IPS-18c (cell line): ENCODE data around the gene AQP7.
"Not testable (repeated sequence)": the region's sequence is repeated elsewhere in the genome, so short reads cannot be mapped to it uniquely, and the experiment has no call there.

ENCODE experiments used
- H3K4me3 ChIP-seq: 2 replicates; pipeline ENCODE4 v1.7.0; 2013; ENCODE audit warnings: low read depth, mild to moderate bottlenecking, low read length, moderate library complexity; ENCODE audit not compliant: insufficient read depth
- H3K9me3 ChIP-seq: one replicate; pipeline ENCODE4 v1.6.1; 2013; ENCODE audit warnings: mild to moderate bottlenecking, low read length, moderate library complexity; ENCODE audit not compliant: control insufficient read depth, insufficient read depth

The AQP7 gene

DNA sequence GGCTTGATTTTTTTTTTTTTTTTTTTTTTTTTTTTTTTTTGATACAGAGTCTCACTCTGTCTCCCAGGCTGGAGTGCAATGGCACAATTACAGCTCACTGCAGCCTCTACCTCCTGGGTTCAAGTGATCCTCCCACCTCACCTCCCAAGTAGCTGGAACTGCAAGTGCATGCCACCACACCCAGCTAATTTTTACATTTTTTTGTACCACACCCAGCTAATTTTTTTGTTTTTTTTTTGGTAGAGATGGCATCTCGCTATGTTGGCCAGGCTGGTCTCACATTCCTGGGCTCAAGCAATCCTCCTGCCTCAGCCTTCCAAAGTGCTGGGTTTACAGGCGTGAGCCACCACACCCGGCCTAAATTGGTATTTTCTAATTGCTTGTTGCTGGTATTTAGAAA lies 43.7 kb downstream of the AQP7 start:
- not testable (repeated sequence) for H3K9me3 ChIP-seq

DNA sequence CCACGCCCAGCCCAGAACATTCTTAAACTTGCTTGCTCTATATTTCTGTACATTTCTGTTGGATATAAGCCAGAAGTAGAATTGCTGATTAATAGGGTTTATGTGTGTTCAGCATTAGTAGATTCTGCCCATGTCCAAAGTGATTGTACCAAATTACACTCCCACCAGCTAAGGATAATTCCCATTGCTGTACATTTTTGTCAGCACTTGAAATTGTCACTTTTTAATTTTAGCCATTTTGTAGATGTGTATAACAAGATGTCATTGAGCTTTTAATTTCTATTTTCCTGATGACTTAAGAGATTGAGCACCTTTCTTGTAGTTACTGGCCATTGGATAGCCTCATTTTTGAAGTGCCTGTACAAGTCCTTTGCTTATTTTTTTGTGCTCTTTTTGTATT lies 46.4 kb downstream of the AQP7 start:
- Histone ChIP-seq H3K9me3 (no peaks in the 10 kb centered on the region), H3K4me3 (no peak overlapping the region)

More for the DNA sequence above, 43.7 kb downstream of the AQP7 start:
- H3K4me3 ChIP-seq = not testable (repeated sequence)

DNA sequence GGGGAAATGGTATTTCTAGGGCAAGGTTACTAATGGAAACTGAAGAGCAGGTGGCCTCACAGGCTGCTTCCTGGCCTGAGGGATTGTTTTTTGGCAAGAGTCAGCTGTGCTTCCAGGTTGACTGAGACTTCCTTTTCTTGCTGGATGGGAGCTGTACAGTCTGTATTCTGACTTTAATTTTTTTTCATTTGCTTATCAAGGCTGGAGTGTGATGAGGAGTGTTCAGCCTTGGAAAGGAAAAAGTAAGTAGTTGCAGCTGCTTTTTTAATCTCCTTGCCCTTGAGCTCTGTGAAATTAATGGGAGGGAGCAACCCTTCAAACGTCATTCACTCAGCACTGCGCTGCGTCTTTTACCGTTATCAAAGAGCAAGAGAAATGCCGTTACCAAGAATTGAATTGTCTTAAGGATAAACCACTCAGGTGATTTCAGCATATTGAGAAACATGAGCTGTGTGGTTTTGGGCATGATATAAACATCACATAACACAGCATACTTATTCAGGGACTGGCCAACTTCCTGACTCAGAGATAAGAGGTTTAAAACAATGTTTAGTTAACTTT lies 47.6 kb downstream of the AQP7 start:
- no peak overlapping the region for H3K4me3 ChIP-seq
- no peaks in the 10 kb centered on the region for H3K9me3 ChIP-seq

DNA sequence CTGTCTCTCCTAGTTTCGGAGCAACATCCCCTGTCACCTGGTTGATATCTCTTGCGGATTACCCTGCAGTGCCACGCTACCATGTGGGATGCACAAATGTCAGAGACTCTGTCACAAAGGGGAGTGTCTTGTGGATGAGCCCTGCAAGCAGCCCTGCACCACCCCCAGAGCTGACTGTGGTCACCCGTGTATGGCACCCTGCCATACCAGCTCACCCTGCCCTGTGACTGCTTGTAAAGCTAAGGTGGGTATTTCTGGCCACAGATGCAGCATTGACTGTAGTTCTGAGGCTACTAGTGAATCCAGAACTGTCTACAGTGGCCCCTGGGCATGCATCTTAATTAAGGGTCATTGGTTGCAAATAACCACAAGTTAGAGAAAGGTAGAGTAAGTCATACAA lies 50.8 kb downstream of the AQP7 start:
- H3K4me3 ChIP-seq = no peak overlapping the region
- H3K9me3 ChIP-seq = no peaks in the 10 kb centered on the region

DNA sequence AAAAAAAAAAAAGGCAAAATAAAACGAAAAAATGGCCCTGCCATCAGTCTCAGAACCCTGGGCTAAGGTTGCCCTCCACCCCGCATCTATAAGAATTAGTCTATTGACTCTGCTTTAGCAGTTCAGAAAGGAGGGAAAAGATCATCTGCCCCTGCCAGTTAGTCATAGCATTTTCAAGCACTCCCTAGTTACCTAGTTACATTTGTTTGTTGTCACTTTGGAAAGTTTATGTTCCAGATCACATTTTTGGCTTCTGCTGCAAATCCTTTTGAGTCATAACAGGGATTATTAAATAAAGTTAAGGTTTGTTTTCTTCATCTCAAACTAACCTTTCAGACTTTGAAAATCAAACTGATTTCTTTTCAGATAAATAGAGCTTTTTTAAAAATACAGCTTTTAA lies 52.1 kb downstream of the AQP7 start:
- Histone ChIP-seq H3K4me3 (no peak overlapping the region), H3K9me3 (no peaks in the 10 kb centered on the region)

DNA sequence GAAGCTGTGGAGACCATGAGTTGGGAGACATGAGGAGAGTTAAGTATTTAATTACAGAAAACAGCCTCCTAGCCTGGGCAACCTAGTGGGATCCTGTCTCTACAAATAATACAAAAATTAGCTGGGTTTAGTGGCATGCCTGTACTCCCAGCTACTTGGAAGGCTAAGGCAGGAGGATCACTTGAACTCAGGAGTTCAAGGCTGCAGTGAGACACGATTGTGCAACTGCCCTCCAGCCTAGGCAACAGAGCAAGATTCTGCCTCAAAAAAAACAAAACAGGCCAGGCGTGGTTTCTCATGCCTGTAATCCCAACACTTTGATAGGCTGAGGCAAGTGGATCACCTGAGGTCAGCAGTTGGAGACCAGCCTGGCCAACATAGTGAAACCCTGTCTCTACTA lies 52.6 kb downstream of the AQP7 start:
- H3K9me3 ChIP-seq = no peaks in the 10 kb centered on the region
- H3K4me3 ChIP-seq = no peak overlapping the region

DNA sequence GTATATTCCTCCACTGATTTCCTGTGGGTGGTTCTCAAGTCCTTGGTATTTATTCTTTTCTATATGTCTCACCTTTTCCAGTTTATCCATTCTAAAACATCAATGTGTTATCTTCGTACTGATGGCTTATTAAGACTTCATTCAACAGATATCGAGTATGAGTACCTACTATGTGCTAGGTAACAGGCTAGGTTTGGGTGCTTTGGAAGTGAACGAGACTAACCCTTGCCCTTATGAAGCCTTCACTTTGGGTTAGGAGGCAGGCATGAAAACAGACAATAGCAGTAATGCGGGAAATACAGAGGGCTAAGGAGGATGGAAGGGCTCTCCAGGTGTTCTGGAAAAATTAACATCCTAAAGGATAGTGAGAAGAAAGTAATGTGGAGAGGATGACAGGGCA lies 53.4 kb downstream of the AQP7 start:
- Histone ChIP-seq H3K9me3 (no peaks in the 10 kb centered on the region), H3K4me3 (no peak overlapping the region)

DNA sequence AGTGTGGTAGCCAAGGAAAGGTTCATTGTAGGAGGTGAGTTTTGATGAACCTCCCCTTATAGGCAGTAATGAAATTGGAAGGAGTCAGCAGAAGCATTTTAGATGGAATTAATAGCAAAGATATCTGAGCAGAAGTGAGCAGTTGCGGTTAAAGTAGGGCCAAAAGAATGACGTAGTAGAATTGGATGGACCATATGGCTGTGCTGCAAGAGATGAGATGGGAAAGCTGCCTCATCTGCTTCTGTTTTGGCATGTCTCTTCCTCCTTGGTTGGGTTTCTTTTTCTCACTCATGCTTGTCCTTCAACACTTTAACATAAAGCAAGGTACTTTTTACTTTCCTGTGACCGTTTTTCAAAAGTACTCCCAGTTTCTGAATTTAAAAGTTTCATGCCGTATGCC lies 55.8 kb downstream of the AQP7 start:
- H3K4me3 ChIP-seq = no peak overlapping the region
- no peaks in the 10 kb centered on the region for H3K9me3 ChIP-seq

DNA sequence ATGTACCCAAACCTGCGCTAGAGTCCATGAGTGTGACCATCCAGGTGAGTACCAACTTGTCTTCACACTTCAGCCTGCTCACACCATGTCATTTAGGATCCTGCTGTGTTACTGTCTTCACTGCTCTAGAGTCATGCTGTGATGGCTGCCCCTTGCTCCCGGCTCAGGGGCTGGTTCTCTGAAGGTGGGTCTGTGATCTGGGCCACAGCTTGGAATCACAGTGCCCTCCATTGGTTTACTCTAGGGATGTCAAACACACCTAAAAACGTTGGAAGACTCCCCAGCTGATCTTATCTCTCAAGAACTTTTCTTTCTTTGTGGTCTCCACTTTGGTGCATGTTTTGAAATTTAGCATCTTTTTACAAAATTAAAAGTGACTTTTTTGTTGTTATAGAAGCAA lies 58.2 kb downstream of the AQP7 start:
- H3K4me3 ChIP-seq = no peak overlapping the region
- H3K9me3 ChIP-seq = peaks cover 8% of the 10 kb centered on the region

DNA sequence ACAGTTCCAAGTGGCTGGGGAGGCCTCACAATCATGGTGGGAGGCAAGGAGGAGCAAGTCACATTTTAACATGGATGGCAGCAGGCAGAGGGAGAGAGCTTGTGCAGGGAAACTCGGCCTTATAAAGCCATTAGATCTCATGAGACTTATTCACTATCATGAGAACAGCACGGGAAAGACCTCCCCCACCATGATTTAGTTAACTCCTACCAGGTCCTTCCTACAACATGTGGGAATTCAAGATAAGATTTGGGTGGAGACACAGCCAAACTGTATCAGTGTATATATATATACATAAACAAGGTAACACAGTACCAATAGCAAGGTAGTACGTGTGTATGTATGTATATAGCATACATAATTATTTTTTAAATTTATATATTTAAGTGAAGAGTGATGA lies 61.2 kb downstream of the AQP7 start:
- peaks cover 10% of the 10 kb centered on the region for H3K9me3 ChIP-seq
- no peak overlapping the region for H3K4me3 ChIP-seq

DNA sequence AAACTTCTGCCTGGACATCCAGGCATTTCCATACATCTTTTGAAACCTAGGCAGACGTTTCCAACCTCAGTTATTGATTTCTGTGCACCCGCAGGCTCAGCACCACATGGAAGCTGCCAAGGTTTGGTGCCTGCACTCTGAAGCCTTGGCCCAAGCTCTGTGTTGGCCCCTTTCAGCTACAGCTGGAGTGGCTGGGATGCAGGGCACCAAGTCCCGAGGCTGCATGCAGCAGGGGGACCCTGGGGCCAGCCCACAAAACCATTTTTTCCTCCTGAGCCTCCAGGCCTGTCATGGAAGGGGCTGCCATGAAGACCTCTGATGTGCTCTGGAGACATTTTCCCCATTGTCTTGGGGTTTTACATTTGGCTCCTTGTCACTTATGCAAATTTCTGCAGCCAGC lies 62.2 kb downstream of the AQP7 start:
- peaks cover 10% of the 10 kb centered on the region for H3K9me3 ChIP-seq
- no peak overlapping the region for H3K4me3 ChIP-seq
